Peyer's patch (tissue), 4 donors: ENCODE measurements around the gene NRL.

Source experiments
- POLR2A ChIP-seq, 2 donors: fragments of 450-650 bp; IDR thresholded peaks; one replicate each; pipeline ENCODE4 v1.5.1; 2017; ENCODE audit warnings: antibody characterized with exemption in 2 of 2, mild to moderate bottlenecking in 2 of 2, moderate library complexity in 2 of 2
- TF ChIP-seq, protein P1 (sequence below), 6 experiments: fragments of 450-650 bp in 4 of 6; fragments of 200-600 bp in 2 of 6; sonication (generic) in 1 of 6; IDR thresholded peaks; one replicate each; pipeline ENCODE4 v1.5.1; 2017 to 2019; ENCODE audit warnings: antibody characterized with exemption in 6 of 6, mild to moderate bottlenecking in 3 of 6, moderate library complexity in 1 of 6

DNA sequence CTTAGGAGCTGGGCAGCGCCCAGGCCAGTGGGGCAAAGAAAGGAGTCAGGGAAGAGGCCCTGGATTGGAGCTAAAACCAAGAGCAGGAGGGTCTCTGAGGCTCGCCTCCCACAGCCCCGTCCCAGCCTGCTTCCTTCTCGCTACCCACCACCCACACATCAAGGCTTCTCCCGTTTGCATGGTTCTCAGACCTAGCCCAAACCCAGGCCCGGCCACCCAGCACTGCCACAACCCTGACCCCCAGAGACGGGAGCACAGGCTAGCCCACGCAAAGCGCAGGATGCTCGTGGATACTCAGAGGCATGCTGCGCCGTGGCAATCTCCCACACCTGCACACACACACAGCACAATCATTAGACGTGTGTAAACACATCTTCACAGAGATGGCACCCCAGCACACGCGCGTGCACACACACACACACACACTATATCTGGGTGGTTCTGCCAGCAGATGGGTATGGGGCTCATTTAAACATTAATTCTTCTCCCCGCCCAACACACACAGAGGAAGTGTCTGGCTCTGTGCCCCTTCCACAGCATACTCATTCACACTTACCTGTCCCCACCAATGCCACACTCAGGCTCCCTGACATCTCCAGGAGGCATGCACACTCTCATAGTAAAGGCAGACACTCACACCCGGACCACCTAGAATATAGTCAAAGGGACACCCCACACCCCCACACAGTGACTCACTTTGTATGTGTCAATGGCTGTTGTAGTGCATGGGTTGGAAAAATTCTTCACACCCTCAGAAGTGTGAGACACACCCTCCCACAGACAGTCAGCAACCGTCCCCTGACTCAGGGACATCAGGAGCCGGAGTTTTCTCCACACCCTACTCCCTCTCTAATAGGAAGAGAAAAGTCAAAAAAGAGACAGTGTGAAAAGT, 61.8 kb downstream of the NRL start:
- TF ChIP-seq, protein P1, sequence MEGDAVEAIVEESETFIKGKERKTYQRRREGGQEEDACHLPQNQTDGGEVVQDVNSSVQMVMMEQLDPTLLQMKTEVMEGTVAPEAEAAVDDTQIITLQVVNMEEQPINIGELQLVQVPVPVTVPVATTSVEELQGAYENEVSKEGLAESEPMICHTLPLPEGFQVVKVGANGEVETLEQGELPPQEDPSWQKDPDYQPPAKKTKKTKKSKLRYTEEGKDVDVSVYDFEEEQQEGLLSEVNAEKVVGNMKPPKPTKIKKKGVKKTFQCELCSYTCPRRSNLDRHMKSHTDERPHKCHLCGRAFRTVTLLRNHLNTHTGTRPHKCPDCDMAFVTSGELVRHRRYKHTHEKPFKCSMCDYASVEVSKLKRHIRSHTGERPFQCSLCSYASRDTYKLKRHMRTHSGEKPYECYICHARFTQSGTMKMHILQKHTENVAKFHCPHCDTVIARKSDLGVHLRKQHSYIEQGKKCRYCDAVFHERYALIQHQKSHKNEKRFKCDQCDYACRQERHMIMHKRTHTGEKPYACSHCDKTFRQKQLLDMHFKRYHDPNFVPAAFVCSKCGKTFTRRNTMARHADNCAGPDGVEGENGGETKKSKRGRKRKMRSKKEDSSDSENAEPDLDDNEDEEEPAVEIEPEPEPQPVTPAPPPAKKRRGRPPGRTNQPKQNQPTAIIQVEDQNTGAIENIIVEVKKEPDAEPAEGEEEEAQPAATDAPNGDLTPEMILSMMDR (IDR thresholded peaks at IDR 0.05) = no peak
- no peak for TF ChIP-seq POLR2A (IDR thresholded peaks at IDR 0.05)
